Stomach (tissue), 4 donors: ENCODE results near the gene KLHL2.

Experiments
- CTCF ChIP-seq, 7 experiments: fragments of 450-650 bp in 4 of 7; fragments of 200-600 bp in 3 of 7; sonication (generic) in 3 of 7; IDR thresholded peaks; one replicate each; pipeline ENCODE4 v1.5.1; 2016 to 2019; ENCODE audit warnings: antibody characterized with exemption in 7 of 7, control low read depth in 2 of 7, mild to moderate bottlenecking in 1 of 7
- EP300 ChIP-seq: sonication (generic); formaldehyde crosslinking; IDR thresholded peaks from one replicate; pipeline ENCODE4 v1.6.1; 2017; ENCODE audit warnings: antibody characterized with exemption

- TF ChIP-seq CTCF (IDR thresholded peaks at IDR 0.05), result no peak
- TF ChIP-seq EP300, result no peak
Observed at GRCh38 chr4:165345666-165346417, 138.5 kb downstream of the KLHL2 start.
